GM04503 (cell line): Measurements from ENCODE around the gene QSER1.
"Not testable (repeated sequence)": the region's sequence is repeated elsewhere in the genome, so short reads cannot be mapped to it uniquely, and the experiment has no call there.

ENCODE experiments used
- DNase-seq: peaks from one replicate; pipeline ENCODE4 v3.0.0-alpha.2; 2012; ENCODE audit warnings: low read depth

QSER1 gene

GRCh38 chr11:33001281-33001680, 108.7 kb downstream of the QSER1 start:
- no peak for DNase-seq

DNA sequence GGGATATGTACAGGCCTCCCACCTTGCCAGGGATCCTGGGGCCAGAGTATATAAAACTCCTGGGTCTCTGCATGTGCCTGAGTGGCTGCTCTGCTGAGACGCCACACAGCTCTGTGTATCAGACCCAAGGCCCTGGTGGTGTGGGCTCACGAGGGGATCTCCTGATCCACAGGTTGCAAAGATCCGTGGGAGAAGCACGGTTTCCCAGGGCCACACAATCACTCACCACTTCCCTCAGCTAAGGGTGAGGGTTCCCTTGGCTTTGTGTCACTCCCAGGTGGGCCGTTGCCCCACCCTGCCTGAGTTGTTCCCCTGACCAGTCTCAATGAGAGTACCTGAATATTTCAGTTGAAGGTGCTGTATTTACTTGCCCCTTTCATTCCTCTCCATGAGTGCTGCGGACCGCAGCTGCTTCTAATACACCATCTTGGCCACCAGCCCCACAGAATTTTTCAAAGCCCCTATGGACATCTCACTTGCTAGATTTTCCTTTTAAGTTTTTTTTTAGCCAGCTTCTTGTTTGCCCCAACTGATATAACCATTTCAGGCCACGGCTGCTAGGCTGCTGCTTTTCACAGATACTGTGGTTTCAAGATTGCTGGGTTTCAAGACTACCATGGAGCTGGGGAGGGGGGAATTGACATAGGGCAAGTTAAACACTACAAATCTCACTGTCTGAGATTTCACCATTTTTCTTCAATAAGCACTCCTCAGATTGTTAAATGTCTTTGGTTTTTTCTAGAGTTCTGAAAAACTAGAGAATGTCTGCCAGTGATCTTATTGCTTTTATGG, 109.3 kb downstream of the QSER1 start:
- no peak for DNase-seq

- DNase-seq: no peak
These were observed 112.6 kb downstream of the QSER1 start for GRCh38 chr11:33005175-33005574.

DNA sequence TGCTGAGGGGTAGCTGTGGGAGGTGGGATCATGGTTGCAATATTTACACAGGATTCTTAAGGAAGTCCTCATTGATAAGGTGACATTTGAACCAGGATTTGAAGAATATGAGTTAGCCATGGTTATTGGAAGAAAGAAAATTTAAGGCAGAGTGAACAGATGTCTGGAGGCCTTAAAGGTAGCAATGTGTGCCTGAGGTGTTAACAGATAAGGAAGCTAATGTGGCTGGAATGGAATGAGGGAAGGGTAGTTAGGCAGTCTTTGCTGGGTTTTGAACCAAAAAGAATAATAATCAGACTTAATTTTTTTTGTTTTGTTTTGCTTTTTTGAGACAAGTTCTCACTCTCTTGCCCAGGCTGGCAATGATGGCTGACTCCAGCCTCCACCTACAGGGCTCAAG, 113.4 kb downstream of the QSER1 start:
- no peak for DNase-seq

- DNase-seq: peak; percentile 21
These were observed 121.1 kb downstream of the QSER1 start for GRCh38 chr11:33013755-33014154.

DNA sequence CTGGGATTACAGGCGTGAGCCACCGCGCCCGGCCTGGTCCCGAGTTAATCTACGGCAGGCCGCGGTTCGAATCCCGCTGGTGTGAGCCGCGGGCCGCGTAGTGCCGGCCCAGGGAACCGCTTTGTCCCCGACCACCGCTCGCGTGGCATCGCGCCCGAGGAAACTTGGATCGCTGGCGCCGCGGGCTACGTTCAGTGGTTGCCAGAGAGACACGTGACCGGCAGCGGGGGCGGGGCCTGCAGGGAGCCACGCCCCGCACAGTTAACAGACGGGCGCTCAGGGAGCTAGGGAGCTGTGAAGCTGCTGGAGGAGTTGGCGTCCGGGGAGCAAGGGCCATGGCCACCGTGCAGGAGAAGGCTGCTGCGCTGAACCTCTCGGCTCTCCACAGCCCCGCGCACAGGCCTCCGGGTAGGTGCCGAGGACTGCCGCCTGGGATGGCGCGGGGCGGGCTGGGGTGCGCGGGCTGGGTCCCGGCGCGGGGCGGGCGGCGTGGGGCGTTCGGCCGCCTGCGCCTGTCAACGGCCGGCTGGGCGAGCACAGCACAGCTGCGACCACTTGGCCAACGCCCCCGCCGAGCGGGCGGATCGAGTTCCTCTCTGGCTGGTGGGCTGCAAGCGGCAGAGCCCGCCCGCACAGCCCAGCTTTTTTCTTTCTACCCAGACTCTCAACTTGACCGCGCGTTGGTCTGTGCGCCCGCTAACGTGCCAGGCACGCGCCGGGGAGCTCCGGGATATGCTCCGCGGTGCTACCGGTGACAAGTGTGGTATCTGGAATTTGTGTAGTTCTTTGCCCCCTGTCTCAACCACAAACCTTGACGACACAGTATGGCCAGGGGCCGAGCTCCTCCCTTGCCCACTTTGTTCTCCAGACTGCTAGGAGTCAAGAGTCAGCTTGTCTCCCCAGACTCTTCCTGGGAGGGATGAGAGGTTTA, 123.3 kb downstream of the QSER1 start, which contains the start of gene DEPDC7:
DEPDC7 (plus strand) TSS at position 258 of the 931 bp plus-strand sequence; CDS start at position 336, 78 bp downstream.
- peak; percentile 44 for DNase-seq

GRCh38 chr11:33016654-33017053, 124.0 kb downstream of the QSER1 start:
- no peak for DNase-seq

GRCh38 chr11:33017478-33017877, 124.9 kb downstream of the QSER1 start:
- no peak for DNase-seq

DNA sequence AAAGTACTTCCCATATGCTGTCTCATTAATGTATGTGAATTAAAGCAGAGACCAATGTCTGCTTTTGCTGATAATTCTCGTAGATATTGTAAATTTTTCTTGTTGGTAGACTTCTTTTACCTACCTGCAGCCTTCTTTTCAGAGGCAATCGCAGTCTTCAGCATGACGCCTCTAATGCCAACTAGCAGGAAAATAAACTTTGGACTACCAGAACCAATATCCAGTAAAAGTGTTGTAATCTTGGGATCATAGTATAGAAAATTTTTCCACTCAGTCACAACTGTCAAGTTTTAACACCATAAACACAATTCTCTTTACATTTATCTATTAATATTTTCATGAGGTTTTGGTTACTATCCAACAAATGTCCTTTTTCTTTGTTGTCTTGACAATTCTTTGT, 125.4 kb downstream of the QSER1 start:
- DNase-seq: no peak

GRCh38 chr11:33018840-33019239, 126.2 kb downstream of the QSER1 start:
- no peak for DNase-seq

DNA sequence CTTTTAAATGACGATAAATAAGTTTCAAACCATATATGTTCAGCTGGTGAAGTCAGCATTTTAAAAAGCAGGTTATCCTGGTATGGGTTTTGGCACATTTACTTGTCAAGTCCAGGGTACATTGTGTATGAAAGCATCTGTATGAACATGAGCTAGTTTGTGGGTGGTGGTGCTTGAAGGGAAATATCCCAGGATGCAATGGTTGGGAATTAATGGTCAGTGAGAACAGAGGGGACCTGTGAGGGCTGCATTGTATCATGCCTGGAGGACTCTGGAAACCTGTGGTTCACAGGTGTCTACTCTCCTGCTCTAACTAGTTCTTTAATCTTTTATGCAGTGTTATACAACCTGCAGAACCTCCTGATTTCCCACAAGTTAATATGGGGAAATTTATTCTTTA, 128.9 kb downstream of the QSER1 start:
- no peak for DNase-seq

GRCh38 chr11:33021937-33022336, 129.3 kb downstream of the QSER1 start:
- no peak for DNase-seq

- DNase-seq: no peak
These were observed 132.7 kb downstream of the QSER1 start for GRCh38 chr11:33025339-33025722.

- DNase-seq: no peak
These were observed 134.6 kb downstream of the QSER1 start for GRCh38 chr11:33027233-33027632.

DNA sequence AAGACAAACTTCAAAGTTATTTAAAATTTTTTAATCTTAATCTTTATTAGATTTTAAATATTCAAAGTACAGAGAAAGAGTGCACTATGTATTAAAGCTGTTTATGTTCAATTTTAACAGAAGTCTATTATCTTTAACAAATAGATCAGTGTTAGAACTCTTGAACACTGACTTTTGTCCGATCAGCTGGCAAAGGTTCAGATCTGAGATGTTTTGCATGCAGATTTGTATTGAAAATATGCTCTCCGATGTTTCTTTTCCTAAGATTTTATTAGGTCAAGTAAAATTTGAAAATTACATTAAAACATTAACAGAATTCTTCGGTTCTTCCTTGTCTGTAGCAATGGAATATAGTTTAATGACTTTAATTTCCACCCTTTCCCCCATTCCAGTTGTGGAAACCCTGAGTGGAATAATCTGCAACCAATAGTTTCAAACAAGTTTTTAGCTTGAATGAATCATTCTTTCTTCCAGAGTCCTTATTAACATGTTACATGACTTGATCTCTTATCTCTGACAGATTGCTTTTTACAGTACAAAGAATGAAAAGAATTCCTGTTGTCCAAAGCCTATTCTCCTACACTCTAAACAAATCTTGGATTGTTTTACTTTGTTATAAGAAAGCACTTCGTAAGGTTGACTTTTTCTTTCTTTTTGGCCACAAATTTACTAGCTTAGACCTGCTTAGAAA, 135.4 kb downstream of the QSER1 start:
- DNase-seq: no peak

DNA sequence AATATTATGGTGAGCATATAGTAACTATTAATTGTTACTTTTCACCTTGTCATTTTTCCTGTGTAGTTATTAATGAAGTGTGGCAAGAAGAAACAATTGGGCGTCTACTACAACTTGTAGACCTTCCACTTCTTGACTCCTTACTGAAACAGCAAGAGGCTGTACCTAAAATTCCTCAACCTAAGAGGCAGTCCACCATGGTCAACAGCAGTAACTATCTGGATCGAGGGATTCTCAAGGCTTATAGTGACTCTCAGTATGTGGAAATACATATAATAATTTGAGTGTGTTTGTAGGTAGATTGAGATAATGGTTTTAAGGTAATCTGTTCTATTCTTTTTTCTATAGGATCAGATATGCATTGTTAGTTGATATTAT, 135.9 kb downstream of the QSER1 start:
- DNase-seq: no peak

DNA sequence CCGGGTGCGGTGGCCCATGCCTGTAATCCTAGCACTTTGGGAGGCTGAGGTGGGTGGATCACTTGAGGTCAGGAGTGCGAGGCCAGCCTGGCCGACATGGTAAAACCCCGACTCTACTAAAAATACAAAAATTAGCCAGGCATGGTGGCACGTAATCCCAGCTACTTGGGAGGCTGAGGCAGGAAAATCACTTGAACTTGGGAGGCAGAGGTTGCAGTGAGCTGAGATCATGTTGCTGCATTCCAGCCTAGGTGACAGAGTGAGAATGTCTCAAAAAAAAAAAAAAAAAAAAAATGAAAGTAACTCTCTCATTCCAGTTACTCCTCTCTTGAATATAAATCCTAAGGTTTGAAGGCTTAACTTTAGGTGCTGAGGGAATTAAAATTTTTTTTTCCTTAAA, 136.6 kb downstream of the QSER1 start:
- not testable (repeated sequence) for DNase-seq
